Fibroblast of lung (primary cell): Measurements from ENCODE around the gene DMAC2.

ENCODE experiments used
- EZH2 ChIP-seq: IDR thresholded peaks from 2 replicates; pipeline ENCODE4 v1.5.1; 2012; ENCODE audit warnings: low read length, control low read depth, mild to moderate bottlenecking; ENCODE audit errors: missing control alignments
- TF ChIP-seq, protein P1 (sequence below), 2 donors: IDR thresholded peaks in 1 of 2; conservative IDR thresholded peaks in 1 of 2; 1 replicate in 1 of 2; 2 replicates in 1 of 2; pipeline ENCODE4 v1.5.1; 2011 to 2012; ENCODE audit warnings: low read length in 2 of 2, control low read depth in 1 of 2, inconsistent platforms in 1 of 2, low read depth in 1 of 2, mild to moderate bottlenecking in 1 of 2

DNA sequence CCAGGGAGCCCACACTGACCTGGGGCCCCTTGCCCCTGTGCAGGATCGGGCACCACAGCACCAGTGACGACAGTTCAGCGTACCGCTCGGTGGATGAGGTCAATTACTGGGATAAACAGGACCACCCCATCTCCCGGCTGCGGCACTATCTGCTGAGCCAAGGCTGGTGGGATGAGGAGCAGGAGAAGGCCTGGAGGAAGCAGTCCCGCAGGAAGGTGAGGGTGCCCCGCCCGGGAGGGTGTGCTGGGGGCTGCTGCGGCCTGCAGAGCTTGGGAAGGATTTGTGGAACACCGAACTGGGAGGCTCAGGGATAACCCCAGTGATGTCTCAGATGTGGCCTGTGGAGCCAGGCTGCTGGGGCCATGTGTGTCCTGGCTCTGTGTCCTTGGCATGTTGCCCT is 16.8 kb downstream of the DMAC2 start:
- TF ChIP-seq, protein P1, sequence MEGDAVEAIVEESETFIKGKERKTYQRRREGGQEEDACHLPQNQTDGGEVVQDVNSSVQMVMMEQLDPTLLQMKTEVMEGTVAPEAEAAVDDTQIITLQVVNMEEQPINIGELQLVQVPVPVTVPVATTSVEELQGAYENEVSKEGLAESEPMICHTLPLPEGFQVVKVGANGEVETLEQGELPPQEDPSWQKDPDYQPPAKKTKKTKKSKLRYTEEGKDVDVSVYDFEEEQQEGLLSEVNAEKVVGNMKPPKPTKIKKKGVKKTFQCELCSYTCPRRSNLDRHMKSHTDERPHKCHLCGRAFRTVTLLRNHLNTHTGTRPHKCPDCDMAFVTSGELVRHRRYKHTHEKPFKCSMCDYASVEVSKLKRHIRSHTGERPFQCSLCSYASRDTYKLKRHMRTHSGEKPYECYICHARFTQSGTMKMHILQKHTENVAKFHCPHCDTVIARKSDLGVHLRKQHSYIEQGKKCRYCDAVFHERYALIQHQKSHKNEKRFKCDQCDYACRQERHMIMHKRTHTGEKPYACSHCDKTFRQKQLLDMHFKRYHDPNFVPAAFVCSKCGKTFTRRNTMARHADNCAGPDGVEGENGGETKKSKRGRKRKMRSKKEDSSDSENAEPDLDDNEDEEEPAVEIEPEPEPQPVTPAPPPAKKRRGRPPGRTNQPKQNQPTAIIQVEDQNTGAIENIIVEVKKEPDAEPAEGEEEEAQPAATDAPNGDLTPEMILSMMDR (conservative IDR thresholded peaks at IDR 0.05 in 1 of 2, IDR thresholded peaks at IDR 0.05 in 1 of 2; ENCODE audit: low read depth in 1 of 2, low read length in 2 of 2), result no peak
- no peak for TF ChIP-seq EZH2
